ENCODE data around the gene STK31.
A peak's percentile ranks its signal among the peaks of the same experiment; 100 is the strongest.

DNA sequence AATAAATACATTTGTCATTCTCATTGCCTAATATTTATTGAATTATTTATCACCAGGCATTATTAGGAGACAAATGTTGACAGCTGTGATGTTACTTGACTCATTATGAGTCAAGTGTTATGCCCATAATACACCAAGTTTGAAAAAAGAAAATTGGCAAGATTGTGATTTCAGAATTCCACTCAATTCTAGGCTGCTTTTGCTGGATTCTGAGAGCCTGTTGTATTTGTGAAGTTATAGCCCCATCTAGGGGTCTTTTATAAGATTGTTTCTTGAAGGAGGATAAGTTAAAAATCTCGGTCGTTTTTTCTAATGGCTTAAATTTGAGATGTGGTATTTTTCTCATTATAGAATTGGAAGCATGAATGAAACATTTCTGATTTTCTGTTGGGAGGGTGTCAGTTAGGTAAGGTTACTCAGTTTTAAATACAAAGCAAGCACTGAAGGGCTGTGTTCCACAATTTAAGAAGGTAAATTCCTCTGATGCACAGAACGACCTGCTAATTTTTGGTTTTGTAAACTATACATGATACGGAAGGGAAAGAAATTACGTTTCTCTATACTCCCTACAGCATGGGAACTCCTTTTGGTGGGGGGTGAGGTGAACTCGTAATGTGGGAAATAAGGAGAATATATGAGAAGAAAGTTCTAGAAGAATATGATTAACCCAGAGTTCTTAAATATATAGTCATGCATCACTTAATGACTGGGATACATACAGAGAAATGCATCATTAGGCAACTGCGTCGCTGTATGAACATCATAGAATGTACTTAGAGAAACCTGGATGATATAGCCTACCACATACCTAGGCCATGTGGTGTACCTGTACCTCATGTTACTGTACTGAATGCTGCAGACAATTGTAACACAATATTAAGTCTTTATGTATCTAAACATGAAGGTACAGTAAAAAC is 2.6 kb downstream of the STK31 start:
- TF ChIP-seq POLR2AphosphoS5 (IDR thresholded peaks at IDR 0.05) = no peak
- TF ChIP-seq, protein P1, sequence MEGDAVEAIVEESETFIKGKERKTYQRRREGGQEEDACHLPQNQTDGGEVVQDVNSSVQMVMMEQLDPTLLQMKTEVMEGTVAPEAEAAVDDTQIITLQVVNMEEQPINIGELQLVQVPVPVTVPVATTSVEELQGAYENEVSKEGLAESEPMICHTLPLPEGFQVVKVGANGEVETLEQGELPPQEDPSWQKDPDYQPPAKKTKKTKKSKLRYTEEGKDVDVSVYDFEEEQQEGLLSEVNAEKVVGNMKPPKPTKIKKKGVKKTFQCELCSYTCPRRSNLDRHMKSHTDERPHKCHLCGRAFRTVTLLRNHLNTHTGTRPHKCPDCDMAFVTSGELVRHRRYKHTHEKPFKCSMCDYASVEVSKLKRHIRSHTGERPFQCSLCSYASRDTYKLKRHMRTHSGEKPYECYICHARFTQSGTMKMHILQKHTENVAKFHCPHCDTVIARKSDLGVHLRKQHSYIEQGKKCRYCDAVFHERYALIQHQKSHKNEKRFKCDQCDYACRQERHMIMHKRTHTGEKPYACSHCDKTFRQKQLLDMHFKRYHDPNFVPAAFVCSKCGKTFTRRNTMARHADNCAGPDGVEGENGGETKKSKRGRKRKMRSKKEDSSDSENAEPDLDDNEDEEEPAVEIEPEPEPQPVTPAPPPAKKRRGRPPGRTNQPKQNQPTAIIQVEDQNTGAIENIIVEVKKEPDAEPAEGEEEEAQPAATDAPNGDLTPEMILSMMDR (IDR thresholded peaks at IDR 0.05) = peak in 3 of 4 experiments; percentile 64 to 70 (median 64)
